ENCODE measurements around the gene GAPDH. TPM values are rescaled to one million over a fixed set of nuclear protein-coding genes. Genes with fewer than 3 reads are reported as not detected.
A peak's percentile ranks its signal among the peaks of the same experiment; 100 is the strongest.

The GAPDH gene
- total and polyA plus RNA-seq, 10 of the 15 experiments (the other 5 are each of a cell fraction or from before 2014, with no cell fraction given) = 5,606 to 14,240 (median 9,400) TPM

GRCh38 chr12:6494258-6494743 lies 40.0 kb upstream of the GAPDH start:
- FAIRE-seq = peak; percentile 89
- TF ChIP-seq STAT3 (IDR thresholded peaks at IDR 0.05; ENCODE audit: low read depth, low read length) (no peak), CBFB (IDR thresholded peaks at IDR 0.05; ENCODE audit: low read depth) (peak; percentile 8; the same call in 1 of the 2 replicates), EZH2 (IDR thresholded peaks at IDR 0.05; ENCODE audit: borderline replicate concordance, control insufficient read depth, low read depth, low read length) (no peak), BRCA1 (IDR thresholded peaks at IDR 0.05; ENCODE audit: low read depth, low read length) (no peak), CTCF (IDR thresholded peaks at IDR 0.05 in 2 of 3, conservative IDR thresholded peaks at IDR 0.05 in 1 of 3; ENCODE audit: control insufficient read depth in 2 of 3, extremely low read depth in 1 of 3, insufficient read depth in 1 of 3, low read depth in 3 of 3, low read length in 3 of 3) (peak in 2 of 3 experiments; percentile 9 to 22; a peak in 1 of 6 replicates), RBBP5 (conservative IDR thresholded peaks at IDR 0.05) (no peak), SIN3A (IDR thresholded peaks at IDR 0.05; ENCODE audit: low read depth, low read length) (no peak), CHD2 (IDR thresholded peaks at IDR 0.05; ENCODE audit: borderline replicate concordance, low read depth, low read length) (no peak), ZNF592 (IDR thresholded peaks at IDR 0.05) (no peak), E2F4 (IDR thresholded peaks at IDR 0.05; ENCODE audit: low read depth, low read length) (no peak)

More at GRCh38 chr12:6494258-6494743, 40.0 kb upstream of the GAPDH start:
- no peaks in the 10 kb centered on the region for H3K9me3 ChIP-seq (replicated peaks; ENCODE audit: control insufficient read depth, insufficient read depth, low read length)
- DNase-seq (ENCODE audit: low read depth, low spot score) (no peak), ATAC-seq (peak; percentile 13)
- RAD21 ChIA-PET (ENCODE audit: unreplicated experiment) = interaction anchor here (0.9 to 2.0 kb wide), 6 partner anchors 12 to 159 kb away, joined by 3 to 9 read pairs (median 3); no protein-coding TSS in a partner anchor
- BruUV-seq (replicated peaks) = no TSS peak
- peak overlapping the region; percentile 88 for H3K4me2 ChIP-seq (ENCODE audit: control insufficient read depth, insufficient read depth)
- in situ Hi-C loops (cut with MboI) = no loop called here
- SMC1A ChIA-PET (ENCODE audit: uncharacterized antibody, unreplicated experiment) = interaction anchor here (0.8 to 4.0 kb wide), 8 partner anchors 25 to 195 kb away, joined by 3 to 23 read pairs (median 5); partner anchors contain the start of genes GAPDH and ZNF384
- 3% methylated on average over 14 of the region's 14 CpGs for WGBS (ENCODE audit: insufficient coverage, insufficient replicate concordance, low lambda C conversion rate, missing lambda C conversion rate)
- H2AFZ ChIP-seq (ENCODE audit: control insufficient read depth, low read depth, low read length) = peak overlapping the region; percentile 78
- peaks cover 6% of the 10 kb centered on the region; the same call in 1 of the 2 replicates for H3K4me1 ChIP-seq (ENCODE audit: control insufficient read depth, insufficient read depth, low read length)
- H3K79me2 ChIP-seq (ENCODE audit: control insufficient read depth, insufficient read depth, low read length) = peaks cover 55% of the 10 kb centered on the region
- peak overlapping the region; percentile 83 for H3K27ac ChIP-seq (ENCODE audit: control insufficient read depth, insufficient read depth)
- intact Hi-C loops (cut with micrococcal nuclease; ENCODE audit: unreplicated experiment) = loop anchor here (5.0 kb wide), 1 partner anchor 38 kb away; the partner anchor contains the start of gene GAPDH
- no peaks in the 10 kb centered on the region for H4K20me1 ChIP-seq (ENCODE audit: control insufficient read depth, insufficient read depth)
- CTCF ChIA-PET = interaction anchor here (0.8 to 3.7 kb wide), 7 partner anchors 18 to 69 kb away, joined by 3 to 15 read pairs (median 6); no protein-coding TSS in a partner anchor
- peak overlapping the region; percentile 75 for H3K4me3 ChIP-seq
- POLR2A ChIA-PET = interaction anchor here (0.5 to 1.3 kb wide), 6 partner anchors 24 to 136 kb away, joined by 4 to 11 read pairs (median 5); partner anchors contain the start of genes GAPDH and VAMP1
- H3K9ac ChIP-seq (ENCODE audit: control insufficient read depth, insufficient read depth, low read length) = peak overlapping the region; percentile 95
- H3K27me3 ChIP-seq (replicated peaks in 1 of 2; ENCODE audit: control insufficient read depth in 2 of 2, insufficient read depth in 2 of 2, low read length in 1 of 2) = no peaks in the 10 kb centered on the region
- peaks cover 3 to 23% of the 10 kb centered on the region in 2 experiments for H3K36me3 ChIP-seq (ENCODE audit: control insufficient read depth in 2 of 2, insufficient read depth in 2 of 2, low read length in 1 of 2)
